ENCODE results near the gene MIR17HG. TPM values are rescaled to one million over a fixed set of nuclear protein-coding genes. Genes with fewer than 3 reads are reported as not detected.
A peak's percentile ranks its signal among the peaks of the same experiment; 100 is the strongest.

MIR17HG gene
- total RNA-seq, 6 experiments from 2014 or later = 0.40 to 1.1 (median 0.90) TPM

- TF ChIP-seq, protein P1, sequence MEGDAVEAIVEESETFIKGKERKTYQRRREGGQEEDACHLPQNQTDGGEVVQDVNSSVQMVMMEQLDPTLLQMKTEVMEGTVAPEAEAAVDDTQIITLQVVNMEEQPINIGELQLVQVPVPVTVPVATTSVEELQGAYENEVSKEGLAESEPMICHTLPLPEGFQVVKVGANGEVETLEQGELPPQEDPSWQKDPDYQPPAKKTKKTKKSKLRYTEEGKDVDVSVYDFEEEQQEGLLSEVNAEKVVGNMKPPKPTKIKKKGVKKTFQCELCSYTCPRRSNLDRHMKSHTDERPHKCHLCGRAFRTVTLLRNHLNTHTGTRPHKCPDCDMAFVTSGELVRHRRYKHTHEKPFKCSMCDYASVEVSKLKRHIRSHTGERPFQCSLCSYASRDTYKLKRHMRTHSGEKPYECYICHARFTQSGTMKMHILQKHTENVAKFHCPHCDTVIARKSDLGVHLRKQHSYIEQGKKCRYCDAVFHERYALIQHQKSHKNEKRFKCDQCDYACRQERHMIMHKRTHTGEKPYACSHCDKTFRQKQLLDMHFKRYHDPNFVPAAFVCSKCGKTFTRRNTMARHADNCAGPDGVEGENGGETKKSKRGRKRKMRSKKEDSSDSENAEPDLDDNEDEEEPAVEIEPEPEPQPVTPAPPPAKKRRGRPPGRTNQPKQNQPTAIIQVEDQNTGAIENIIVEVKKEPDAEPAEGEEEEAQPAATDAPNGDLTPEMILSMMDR (IDR thresholded peaks at IDR 0.05) = no peak
- Mint-ChIP-seq H3K27ac (no peak overlapping the region), H3K27me3 (ENCODE audit: insufficient read depth) (peaks cover 22% of the 10 kb centered on the region), H3K9me3 (no peaks in the 10 kb centered on the region), H3K36me3 (ENCODE audit: low read depth) (no peaks in the 10 kb centered on the region), H3K4me3 (peak overlapping the region; percentile 51; the same call in 1 of the 2 replicates), H3K4me1 (ENCODE audit: low read depth) (peaks cover 5% of the 10 kb centered on the region)
- no peak for DNase-seq
Observed at GRCh38 chr13:91399189-91400062, 51.9 kb downstream of the MIR17HG start.

DNA sequence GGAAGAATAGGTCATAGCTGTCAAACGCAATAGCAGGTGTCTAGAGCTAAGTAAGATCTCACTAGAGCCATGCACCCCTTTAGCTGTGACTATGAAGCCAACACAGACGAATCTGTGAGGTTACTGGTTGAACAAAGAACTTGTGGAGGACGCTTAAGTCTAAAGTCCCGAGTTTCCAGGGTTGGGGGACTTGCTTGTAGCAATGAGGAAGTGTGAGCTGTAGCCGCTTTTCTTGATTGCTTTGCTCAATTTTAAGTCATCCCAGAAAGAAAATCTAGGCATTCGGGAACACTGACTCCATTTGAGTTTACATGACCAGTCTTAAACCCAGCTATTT, 52.5 kb downstream of the MIR17HG start:
- Mint-ChIP-seq H3K36me3 (ENCODE audit: low read depth) (no peaks in the 10 kb centered on the region), H3K27ac (no peak overlapping the region), H3K4me3 (no peak overlapping the region; the same call in 1 of the 2 replicates), H3K27me3 (ENCODE audit: insufficient read depth) (peaks cover 20% of the 10 kb centered on the region), H3K9me3 (no peaks in the 10 kb centered on the region), H3K4me1 (ENCODE audit: low read depth) (peaks cover 5% of the 10 kb centered on the region)
- no peak for DNase-seq
- TF ChIP-seq, protein P1 (IDR thresholded peaks at IDR 0.05) = no peak

- peaks cover 20% of the 10 kb centered on the region for H3K27me3 Mint-ChIP-seq (ENCODE audit: insufficient read depth)
Observed at GRCh38 chr13:91400671-91401070, 53.2 kb downstream of the MIR17HG start.

DNA sequence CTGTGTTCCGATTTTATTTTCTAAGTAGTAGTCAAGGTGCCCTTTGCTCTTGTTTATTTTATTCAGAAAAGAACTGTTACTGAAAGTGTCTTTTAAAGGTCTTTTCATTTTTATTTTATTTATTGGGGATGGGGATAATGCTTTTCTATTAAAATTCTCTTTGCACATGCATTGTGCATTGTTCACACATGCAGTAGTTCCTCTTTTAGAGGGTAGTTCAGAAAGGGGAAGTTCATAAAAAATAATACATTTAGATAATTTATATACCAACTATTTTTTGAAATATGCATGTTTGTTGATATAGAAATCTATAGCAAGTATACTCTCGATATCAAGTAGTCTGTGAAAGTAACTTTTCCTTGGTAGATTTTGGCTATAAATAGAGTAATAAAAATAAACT, 54.4 kb downstream of the MIR17HG start:
- H3K4me3 Mint-ChIP-seq = no peak overlapping the region
- peaks cover 21% of the 10 kb centered on the region for H3K27me3 Mint-ChIP-seq (ENCODE audit: insufficient read depth)
- H3K36me3 Mint-ChIP-seq (ENCODE audit: low read depth) = no peaks in the 10 kb centered on the region
- no peaks in the 10 kb centered on the region for H3K9me3 Mint-ChIP-seq
- DNase-seq = no peak
- no peak overlapping the region for H3K27ac Mint-ChIP-seq
- peaks cover 5% of the 10 kb centered on the region for H3K4me1 Mint-ChIP-seq (ENCODE audit: low read depth)
- TF ChIP-seq, protein P1 (IDR thresholded peaks at IDR 0.05) = no peak

More at GRCh38 chr13:91400671-91401070, 53.2 kb downstream of the MIR17HG start:
- TF ChIP-seq, protein P1 (IDR thresholded peaks at IDR 0.05) = no peak
- no peak for DNase-seq
- Mint-ChIP-seq H3K27ac (no peak overlapping the region), H3K9me3 (no peaks in the 10 kb centered on the region), H3K4me1 (ENCODE audit: low read depth) (peaks cover 5% of the 10 kb centered on the region), H3K36me3 (ENCODE audit: low read depth) (no peaks in the 10 kb centered on the region), H3K4me3 (no peak overlapping the region)

Other genes with a start within 250 kb of the MIR17HG start
- under 1 TPM in 1 of 6 experiments, not detected in 5; 0.06 TPM for gene GPC5, start 50.9 kb downstream of the MIR17HG start, total RNA-seq (2021; fragmentation: NEBNext Ultra II Directional; extraction: Animal tissue kit (Norgen Biotek cat#: 25700))